GM10847 (cell line): ENCODE measurements around the gene IKZF4.
A peak's percentile ranks its signal among the peaks of the same experiment; 100 is the strongest.

ENCODE experiments used
- POLR2A ChIP-seq: IDR thresholded peaks from 2 replicates; pipeline ENCODE4 v1.6.1; 2011; ENCODE audit not compliant: insufficient read length; ENCODE audit errors: extremely low read depth

IKZF4 gene

DNA sequence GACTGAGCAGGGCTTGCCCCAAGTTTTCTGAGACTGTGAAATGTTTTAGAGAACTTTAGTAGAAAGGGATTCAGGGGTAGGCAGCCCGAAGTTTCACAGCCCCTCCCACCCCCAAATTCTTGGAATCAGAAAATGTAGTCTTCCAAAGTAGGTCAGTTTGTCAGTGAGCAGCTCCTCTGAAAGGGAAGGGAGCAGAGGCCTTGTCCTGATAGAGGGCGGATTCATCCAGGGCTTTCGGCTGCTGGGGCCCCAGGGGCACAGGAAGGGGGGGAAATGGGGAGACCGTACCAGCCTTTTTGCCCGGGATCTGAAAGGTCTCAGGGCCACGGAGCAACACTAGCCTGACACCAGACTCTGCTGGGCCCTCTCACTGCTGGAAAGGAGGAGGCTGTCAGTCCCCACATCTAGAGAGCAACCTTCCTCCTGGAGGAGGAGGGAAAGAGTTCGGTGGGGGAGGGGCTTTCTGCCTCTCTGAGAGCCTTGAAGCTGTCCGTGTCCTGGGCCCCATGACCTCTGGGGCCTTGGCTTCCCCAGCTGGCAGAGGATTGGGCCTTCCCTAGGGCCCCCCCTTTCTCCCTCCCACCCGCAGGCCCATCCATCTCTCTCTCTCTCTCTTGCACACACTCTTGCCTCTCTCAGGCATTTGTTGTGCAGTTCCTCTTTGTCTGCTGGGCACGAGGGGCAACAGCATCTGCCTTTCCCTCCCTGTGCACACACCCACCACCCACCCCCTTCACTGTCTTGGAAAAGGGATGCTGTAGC lies at the start of gene IKZF4:
Gene IKZF4, plus strand, starts transcription at position 621 of the 762 bp plus-strand sequence. CDS start 451 bp downstream, outside the sequence.
- no peak for TF ChIP-seq POLR2A

DNA sequence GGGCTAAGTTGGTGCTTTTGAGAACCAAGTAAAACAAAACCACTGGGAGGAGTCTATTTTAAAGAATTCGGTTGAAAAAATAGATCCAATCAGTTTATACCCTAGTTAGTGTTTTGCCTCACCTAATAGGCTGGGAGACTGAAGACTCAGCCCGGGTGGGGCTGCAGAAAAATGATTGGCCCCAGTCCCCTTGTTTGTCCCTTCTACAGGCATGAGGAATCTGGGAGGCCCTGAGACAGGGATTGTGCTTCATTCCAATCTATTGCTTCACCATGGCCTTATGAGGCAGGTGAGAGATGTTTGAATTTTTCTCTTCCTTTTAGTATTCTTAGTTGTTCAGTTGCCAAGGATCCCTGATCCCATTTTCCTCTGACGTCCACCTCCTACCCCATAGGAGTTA lies 48.8 kb upstream of the IKZF4 start:
- TF ChIP-seq POLR2A: no peak

DNA sequence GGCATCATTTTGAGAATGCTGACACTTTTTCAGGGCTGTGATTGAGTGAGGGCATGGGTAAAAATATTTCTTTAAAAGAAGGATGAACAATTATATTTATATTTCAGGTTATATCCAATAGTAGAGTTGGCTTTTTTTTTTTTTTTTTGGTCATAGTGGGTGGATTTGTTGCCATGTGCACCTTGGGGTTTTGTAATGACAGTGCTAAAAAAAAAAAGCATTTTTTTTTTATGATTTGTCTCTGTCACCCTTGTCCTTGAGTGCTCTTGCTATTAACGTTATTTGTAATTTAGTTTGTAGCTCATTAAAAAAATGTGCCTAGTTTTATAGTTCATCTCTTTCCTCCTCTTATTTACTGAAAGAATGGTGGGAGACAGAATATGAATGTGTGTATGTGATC lies 48.4 kb upstream of the IKZF4 start:
- no peak for TF ChIP-seq POLR2A

DNA sequence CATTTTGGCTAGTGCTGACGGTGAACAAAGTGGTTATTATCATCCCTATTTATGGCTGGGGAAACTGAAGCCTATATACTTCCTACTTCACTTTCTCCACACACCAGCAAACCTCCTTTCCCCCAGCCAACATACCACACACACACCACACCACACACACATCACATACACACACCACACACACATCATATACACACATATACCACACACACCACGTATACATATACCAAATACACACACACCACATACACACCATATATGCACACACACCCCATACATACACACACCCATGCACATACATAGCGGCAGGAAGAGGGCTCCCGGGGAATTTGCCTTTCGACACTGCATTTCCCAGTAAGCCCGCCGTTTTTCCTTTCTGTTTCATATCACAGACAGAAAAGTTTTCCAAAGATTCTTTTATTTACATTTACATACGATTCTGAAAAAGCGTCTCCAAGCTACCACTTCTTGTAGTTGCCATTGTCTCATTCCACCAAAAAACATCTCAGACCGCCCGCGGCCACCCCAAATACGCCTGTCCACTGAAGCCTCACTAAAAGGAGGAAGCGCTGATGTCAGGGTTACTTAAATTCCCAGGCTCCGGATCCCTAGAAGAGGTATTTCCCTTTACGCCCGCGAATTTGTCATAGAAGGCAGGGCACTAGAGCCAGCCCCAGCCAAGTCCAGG lies 47.8 kb upstream of the IKZF4 start:
- no peak for TF ChIP-seq POLR2A

DNA sequence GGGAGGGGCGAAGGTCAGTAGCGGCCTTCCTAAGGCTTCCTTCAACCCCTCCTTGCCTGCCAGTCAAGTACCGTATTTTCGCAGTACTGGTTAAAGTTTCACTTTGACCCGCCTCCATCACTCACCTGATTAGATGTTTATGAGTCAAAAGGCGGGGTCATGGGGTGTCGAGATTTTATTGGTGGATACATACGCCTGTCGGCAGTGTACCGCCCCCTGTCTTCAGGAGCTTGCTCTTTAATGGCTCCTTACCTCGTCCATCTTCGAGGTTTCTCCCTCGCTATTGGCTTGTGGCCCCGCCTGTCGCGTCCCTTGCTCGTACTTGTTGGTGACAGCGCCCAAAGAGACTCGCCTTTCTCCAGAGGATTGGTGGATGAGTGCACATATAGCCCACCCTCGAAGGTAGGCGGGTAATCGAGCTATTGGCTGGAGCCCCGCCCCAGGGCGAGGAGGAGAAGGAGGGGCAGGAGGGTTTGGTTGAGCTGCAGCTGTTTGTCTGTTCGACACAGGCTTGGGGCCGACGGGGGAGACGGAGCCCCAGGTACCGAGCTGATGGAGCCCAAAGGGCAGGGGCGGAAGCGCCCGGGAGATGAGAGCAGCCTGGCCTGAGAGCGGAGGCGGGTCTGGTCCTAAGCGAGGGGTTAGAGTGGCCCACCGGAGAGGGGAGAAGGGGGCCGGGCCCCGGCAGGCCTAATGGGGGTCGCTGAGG lies 47.1 kb upstream of the IKZF4 start, which contains the start of gene RAB5B:
Gene RAB5B, plus strand, starts transcription at position 480 of the 709 bp plus-strand sequence. CDS start 12,883 bp downstream, outside the sequence.
- TF ChIP-seq POLR2A: peak; percentile 86

DNA sequence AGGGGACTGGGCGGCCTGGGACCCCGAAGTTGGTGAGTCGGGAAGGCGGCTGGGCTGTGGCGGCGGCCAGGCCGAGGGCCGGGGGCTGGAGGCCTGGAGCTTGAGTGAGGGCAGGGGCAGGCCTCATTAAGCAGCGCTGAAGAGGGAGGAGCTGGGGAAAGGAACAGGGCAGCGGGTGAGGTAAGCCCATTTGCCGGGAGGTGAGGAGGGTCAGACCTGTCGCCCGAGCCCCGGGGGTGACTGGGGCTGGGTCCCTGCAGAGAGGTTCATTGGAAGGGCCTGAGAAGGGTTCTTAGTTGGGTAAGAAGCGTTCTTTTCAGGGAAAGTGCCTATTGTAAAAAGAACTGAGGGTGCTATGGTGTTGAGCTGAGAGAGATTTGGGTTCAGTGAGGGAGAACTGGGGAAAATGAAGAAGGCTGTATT lies 46.5 kb upstream of the IKZF4 start:
- no peak for TF ChIP-seq POLR2A

DNA sequence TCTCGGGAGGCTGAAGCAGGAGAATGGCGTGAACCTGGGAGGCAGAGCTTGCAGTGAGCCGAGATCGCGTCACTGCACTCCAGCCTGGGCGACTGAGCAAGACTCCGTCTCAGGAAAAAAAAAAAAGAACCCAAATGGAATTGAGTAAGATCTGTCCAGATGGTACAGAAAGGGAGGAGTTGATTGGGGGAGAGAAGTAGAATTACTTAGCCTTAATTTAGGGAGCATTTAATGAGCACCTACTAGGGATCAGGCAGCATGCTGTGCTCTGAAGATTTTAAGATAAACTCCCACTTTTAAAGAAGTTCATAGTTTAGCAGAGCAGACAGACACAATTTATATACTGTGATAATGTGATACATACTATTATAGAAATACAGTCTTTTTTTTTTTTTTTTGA lies 42.5 kb upstream of the IKZF4 start:
- no peak for TF ChIP-seq POLR2A

DNA sequence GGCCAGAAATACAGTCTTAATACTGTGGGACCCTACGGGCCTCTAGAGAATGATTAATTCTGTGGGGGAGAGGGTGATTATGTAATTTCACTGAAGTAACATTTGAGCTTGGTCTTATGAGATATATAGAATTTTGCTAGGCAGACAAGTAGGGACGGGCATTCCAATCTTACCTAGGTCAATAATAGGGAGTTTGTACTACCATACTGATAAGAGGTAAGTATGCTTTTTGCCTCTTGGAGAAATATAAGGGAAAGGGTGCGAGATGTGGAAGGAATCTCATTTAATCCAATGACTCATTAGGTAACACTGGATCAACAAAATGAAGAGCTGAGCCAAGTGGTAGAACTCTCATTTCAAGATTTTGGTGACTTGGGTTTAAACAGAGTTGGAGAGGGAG lies 41.8 kb upstream of the IKZF4 start:
- no peak for TF ChIP-seq POLR2A

DNA sequence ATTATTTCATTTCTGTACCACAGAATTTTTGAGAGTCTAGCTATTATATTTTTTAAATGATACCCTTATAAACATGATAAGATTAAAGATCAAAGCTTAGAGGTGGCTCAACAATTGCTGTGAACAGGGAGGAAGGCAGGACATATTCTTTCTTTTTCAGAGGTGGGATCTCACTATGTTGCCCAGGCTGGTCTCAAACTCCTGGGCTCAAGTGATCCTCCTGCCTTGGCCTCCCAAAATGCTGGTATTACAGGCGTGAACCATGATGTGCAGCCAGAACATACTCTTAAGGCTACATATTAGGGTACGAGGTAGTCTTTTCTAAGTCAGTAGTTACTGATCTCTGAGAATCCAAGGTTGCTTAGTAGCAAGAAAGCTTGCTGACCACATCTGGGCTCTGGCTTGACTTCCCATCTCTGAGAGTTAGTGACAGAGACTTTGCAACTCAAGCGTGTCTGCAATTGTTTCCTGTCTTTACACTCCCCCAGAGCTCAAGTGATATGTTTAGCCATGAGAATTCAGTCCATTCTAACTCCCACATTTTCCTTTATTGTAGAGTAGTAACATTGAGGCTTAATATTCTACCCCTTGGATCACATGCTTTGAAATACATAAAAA lies 38.4 kb upstream of the IKZF4 start:
- TF ChIP-seq POLR2A: no peak

DNA sequence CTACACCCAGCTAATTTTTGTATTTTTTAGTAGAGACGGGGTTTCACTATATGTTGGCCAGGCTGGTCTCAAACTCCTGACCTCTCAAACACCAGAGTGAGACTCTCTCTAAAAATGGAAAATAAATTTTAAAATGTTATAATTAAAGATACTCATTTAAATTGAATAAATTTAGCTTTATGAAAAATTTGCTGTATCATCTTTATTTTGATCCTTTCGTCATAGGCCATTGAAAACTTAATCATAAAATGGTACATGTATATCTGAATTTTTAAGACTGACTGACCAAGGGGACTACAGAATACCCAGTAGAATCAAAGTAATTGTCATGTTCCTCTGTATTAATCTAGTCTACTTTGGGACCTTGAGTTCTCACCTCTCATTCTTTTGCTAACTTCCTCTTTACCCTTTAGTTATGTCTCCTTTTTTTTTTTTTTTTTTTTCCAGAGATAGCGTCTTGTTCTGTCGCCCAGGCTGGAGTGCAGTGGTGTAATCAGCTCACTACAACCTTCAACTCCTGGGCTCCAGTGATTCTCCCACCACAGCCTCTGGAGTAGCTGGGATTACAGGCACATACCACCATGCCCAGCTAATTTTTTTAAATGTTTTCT lies 37.5 kb upstream of the IKZF4 start:
- TF ChIP-seq POLR2A: no peak

DNA sequence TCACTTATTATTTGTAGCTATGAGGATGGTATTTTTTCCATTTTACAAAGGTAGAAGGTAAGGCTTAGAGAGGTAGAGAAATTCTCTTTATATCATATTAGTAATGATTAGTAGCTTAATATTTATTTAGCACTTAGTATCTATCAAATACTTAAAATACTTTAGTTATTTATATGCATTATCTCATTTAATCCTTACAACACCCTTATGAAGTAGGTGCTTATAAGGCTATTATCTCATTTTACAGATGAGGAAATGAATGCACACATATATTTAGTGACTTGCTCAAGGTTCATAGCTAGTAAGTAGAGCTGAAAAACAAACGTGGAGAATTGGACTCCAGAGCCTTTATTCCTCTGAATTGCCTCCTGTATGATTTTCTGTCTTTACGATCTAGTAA lies 36.0 kb upstream of the IKZF4 start:
- no peak for TF ChIP-seq POLR2A

DNA sequence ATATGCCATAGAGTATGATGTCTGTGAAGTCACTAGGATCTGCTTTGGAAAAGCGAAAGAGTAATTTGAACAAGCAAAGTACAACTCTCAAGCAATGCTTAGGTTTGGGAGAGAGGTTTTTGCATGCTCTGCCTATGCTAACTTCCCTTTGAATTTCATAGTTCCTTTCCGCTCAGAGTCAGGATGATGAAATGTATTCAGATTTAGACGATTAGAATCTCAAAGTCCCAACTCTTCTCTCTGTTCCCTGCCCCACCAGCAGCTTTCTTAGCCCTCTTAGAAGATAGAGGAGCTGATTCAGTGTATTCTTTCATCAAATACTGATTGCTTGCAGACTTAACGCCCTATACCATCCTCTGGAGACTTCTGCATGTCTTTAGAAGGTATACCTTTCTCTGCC lies 35.5 kb upstream of the IKZF4 start:
- TF ChIP-seq POLR2A: no peak

DNA sequence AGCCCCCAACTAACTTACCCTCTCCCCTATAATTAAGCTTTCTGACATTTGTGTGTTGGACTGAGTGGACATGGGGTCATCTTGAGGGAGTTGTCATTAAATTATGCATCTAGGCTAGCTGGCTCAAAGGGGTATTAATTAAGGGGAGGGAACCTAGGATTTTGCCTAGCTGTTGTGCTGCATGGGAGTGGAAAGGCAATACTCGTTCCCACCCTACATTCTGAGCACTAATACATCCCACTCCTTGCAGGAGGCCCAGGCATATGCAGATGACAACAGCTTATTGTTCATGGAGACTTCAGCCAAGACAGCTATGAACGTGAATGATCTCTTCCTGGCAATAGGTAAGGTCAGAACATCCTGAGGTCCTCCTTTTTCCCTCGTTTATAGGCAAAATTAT lies 29.7 kb upstream of the IKZF4 start:
- no peak for TF ChIP-seq POLR2A

DNA sequence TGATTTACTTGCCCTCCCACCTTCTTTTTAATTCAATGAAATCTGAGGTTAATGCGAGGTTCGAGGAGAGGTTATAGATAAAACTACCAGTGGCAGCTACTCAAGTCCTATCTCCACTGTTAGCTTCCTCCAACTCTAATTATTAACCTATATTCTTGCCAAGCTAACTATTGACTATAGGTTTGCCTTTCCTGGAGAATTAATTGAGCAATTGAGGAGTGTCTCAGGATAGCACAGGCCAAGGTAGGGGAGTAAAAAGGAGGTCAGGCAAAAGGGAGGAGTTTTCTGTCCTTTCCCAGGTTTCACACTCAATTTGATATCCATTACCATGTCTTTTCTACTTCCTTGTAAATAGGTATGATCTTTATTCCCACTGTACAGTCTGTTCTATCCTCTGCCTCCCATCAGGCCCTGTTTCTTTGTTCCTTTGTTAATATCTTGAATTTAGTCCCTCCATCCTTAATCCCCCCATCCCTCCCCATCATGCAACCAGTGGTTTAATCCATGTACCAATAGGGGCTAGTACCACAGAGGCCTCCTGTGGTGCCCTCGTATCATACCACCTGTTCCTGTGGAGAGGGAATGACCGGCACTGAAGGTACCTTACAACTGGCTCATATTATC lies 27.5 kb upstream of the IKZF4 start:
- no peak for TF ChIP-seq POLR2A

DNA sequence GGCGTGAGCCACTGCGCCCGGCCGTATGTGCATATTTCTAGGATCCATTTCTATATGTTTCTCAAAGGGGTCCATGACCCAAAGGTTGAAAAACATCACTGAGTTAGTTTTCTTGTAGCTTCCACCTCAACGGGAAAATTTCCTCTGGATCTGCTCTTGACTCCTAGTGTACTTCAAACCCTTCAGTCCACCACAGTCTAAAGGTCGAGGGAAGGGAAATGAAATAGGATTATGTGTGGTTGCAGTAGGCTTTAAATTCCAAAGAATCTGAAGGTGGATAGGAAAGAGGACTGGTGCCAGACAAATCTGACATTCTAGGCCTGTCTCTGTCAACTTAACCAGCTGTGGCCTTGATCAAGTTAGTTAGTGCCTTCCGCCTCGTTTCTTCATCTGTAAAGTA lies 25.5 kb upstream of the IKZF4 start:
- TF ChIP-seq POLR2A: no peak

DNA sequence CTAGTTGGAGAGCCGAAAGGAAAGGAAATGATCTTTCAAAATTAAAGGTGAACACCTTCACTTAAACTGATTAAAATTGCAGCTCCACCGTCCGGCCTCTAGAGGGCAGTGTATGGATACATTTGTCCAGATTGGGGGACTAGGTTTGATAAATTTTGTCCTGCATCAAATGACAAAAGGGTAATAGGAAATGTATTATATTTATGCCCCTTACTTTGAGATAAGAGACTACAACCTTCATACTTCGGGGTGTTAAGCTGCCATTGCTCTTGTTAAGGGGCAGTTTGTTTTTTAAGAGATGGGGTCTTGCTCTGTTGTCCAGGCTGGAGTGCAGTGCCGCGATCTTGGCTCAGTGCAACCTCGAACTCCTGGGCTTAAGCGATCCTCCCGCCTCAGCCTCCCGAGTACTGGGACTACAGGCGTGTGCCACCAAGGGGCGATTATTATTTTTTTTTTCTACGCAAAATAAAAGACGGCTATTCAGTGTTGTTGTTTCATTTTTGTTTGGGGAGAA lies 24.6 kb upstream of the IKZF4 start:
- TF ChIP-seq POLR2A: no peak
